Hepatocyte (in vitro differentiated cells): ENCODE measurements around the gene MYH13.

Experiments
- EZH2 ChIP-seq: fragments of 200-600 bp; sonication (generic); IDR thresholded peaks from 2 replicates; pipeline ENCODE4 v1.6.1; 2016; ENCODE audit warnings: antibody characterized with exemption, mild to moderate bottlenecking, borderline replicate concordance
- EZH2phosphoT487 ChIP-seq: fragments of 200-600 bp; sonication (generic); IDR thresholded peaks from one replicate; pipeline ENCODE4 v1.6.1; 2018; ENCODE audit warnings: antibody characterized with exemption, mild to moderate bottlenecking, low read depth, moderate library complexity; ENCODE audit not compliant: unreplicated experiment, severe bottlenecking
- TF ChIP-seq, protein P1 (sequence below): fragments of 200-600 bp; sonication (generic); IDR thresholded peaks from 2 replicates; pipeline ENCODE4 v1.5.1; 2016; ENCODE audit warnings: antibody characterized with exemption, mild to moderate bottlenecking; ENCODE audit not compliant: poor library complexity

GRCh38 chr17:10278218-10278617 is 94.6 kb downstream of the MYH13 start:
- no peak for TF ChIP-seq EZH2
- TF ChIP-seq, protein P1, sequence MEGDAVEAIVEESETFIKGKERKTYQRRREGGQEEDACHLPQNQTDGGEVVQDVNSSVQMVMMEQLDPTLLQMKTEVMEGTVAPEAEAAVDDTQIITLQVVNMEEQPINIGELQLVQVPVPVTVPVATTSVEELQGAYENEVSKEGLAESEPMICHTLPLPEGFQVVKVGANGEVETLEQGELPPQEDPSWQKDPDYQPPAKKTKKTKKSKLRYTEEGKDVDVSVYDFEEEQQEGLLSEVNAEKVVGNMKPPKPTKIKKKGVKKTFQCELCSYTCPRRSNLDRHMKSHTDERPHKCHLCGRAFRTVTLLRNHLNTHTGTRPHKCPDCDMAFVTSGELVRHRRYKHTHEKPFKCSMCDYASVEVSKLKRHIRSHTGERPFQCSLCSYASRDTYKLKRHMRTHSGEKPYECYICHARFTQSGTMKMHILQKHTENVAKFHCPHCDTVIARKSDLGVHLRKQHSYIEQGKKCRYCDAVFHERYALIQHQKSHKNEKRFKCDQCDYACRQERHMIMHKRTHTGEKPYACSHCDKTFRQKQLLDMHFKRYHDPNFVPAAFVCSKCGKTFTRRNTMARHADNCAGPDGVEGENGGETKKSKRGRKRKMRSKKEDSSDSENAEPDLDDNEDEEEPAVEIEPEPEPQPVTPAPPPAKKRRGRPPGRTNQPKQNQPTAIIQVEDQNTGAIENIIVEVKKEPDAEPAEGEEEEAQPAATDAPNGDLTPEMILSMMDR: no peak
- TF ChIP-seq EZH2phosphoT487: no peak
